HEK293T (cell line): Measurements from ENCODE around the gene NHS.

Experiments
- CTCF ChIA-PET: fragments of 350-600 bp; formaldehyde crosslinking; extraction: SDS; loops from one replicate; lab custom pipeline; 2021; ENCODE audit warnings: antibody characterized with exemption, inconsistent platforms; lab: Yijun Ruan, JAX
- POLR2A ChIA-PET: fragments of 350-600 bp; formaldehyde crosslinking; extraction: SDS; loops from one replicate; lab custom pipeline; 2020; ENCODE audit warnings: antibody characterized with exemption, inconsistent platforms; lab: Yijun Ruan, JAX
- DNase-seq: peaks from one replicate; pipeline ENCODE4 v3.0.0; 2012; ENCODE audit warnings: mixed read lengths; ENCODE audit errors: extremely low spot score
- ARNT ChIP-seq: fragments of 450-650 bp; IDR thresholded peaks from 2 replicates; pipeline ENCODE4 v1.6.1; 2017; ENCODE audit warnings: mild to moderate bottlenecking
- BHLHE40 ChIP-seq: fragments of 450-650 bp; IDR thresholded peaks from 2 replicates; pipeline ENCODE4 v1.6.1; 2016; ENCODE audit warnings: mild to moderate bottlenecking, moderate library complexity, borderline replicate concordance
- CTBP1 ChIP-seq: fragments of 450-650 bp; IDR thresholded peaks from 2 replicates; pipeline ENCODE4 v1.6.1; 2016; ENCODE audit warnings: borderline replicate concordance
- ELF4 ChIP-seq: fragments of 450-650 bp; IDR thresholded peaks from 2 replicates; pipeline ENCODE4 v1.6.1; 2017; ENCODE audit warnings: antibody characterized with exemption
- FOXA1 ChIP-seq: fragments of 450-650 bp; IDR thresholded peaks from 2 replicates; pipeline ENCODE4 v1.6.1; 2016; ENCODE audit warnings: mild to moderate bottlenecking
- FOXK2 ChIP-seq: fragments of 450-650 bp; IDR thresholded peaks from 2 replicates; pipeline ENCODE4 v1.6.1; 2016; ENCODE audit warnings: mild to moderate bottlenecking
- FOXM1 ChIP-seq: fragments of 450-650 bp; IDR thresholded peaks from 2 replicates; pipeline ENCODE4 v1.6.1; 2017; ENCODE audit warnings: mild to moderate bottlenecking, borderline replicate concordance
- HDGF ChIP-seq: fragments of 450-650 bp; IDR thresholded peaks from 2 replicates; pipeline ENCODE4 v1.6.1; 2017; ENCODE audit warnings: antibody characterized with exemption, borderline replicate concordance
- L3MBTL2 ChIP-seq: fragments of 450-650 bp; conservative IDR thresholded peaks from 2 replicates; pipeline ENCODE4 v1.6.1; 2016; ENCODE audit warnings: mild to moderate bottlenecking
- LEF1 ChIP-seq: fragments of 450-650 bp; IDR thresholded peaks from 2 replicates; pipeline ENCODE4 v1.6.1; 2017; ENCODE audit warnings: mild to moderate bottlenecking, borderline replicate concordance
- NFRKB ChIP-seq: fragments of 450-650 bp; IDR thresholded peaks from 2 replicates; pipeline ENCODE4 v1.6.1; 2016; ENCODE audit warnings: mild to moderate bottlenecking, moderate library complexity
- PKNOX1 ChIP-seq: fragments of 450-650 bp; IDR thresholded peaks from 2 replicates; pipeline ENCODE4 v1.6.1; 2016
- SP1 ChIP-seq: fragments of 450-650 bp; IDR thresholded peaks from 2 replicates; pipeline ENCODE4 v1.6.1; 2017
- SUZ12 ChIP-seq: fragments of 450-650 bp; IDR thresholded peaks from 2 replicates; pipeline ENCODE4 v1.6.1; 2016; ENCODE audit warnings: mild to moderate bottlenecking
- TARDBP ChIP-seq: fragments of 450-650 bp; IDR thresholded peaks from 2 replicates; pipeline ENCODE4 v1.6.1; 2016
- ZNF384 ChIP-seq: fragments of 450-650 bp; IDR thresholded peaks from 2 replicates; pipeline ENCODE4 v1.6.1; 2016

The NHS gene

GRCh38 chrX:17748684-17749083, 373.7 kb downstream of the NHS start:
- ChIA-PET POLR2A (no interaction called here), CTCF (no interaction called here)
- no peak for TF ChIP-seq HDGF
- TF ChIP-seq BHLHE40, result no peak
- no peak for TF ChIP-seq FOXM1
- TF ChIP-seq CTBP1, result no peak
- no peak for TF ChIP-seq FOXA1
- no peak for TF ChIP-seq ARNT
- no peak for TF ChIP-seq TARDBP
- no peak for TF ChIP-seq SUZ12
- no peak for TF ChIP-seq NFRKB
- TF ChIP-seq FOXK2, result no peak
- no peak for TF ChIP-seq PKNOX1
- TF ChIP-seq ELF4, result no peak
- no peak for TF ChIP-seq SP1
- no peak for TF ChIP-seq LEF1
- DNase-seq, result no peak

GRCh38 chrX:17750436-17750835, 375.4 kb downstream of the NHS start:
- TF ChIP-seq ELF4 (no peak), SP1 (no peak), TARDBP (no peak), CTBP1 (no peak), FOXA1 (no peak), ARNT (no peak), BHLHE40 (no peak), SUZ12 (no peak), NFRKB (no peak)
- no peak for DNase-seq
- CTCF ChIA-PET, result no interaction called here
- POLR2A ChIA-PET, result no interaction called here

DNA sequence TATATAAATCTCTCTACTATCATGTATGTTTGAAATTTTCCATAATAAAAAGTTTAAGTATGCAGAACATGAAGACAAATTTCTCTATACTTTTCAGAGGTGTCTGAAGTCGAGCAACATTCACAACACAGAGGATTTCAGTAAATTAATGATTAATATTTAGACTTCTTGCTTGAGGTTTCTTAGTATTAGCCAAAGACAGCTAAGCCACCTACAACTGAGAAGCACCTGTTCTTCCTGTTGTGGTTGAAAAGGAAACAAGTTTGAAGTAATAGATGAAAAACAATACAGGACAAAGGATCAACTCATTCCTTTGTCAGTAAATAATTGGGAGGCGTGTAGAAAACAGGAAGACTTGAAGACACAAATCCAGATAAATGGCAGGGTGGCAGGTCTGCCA, 383.4 kb downstream of the NHS start:
- TF ChIP-seq L3MBTL2, result no peak
- TF ChIP-seq SUZ12, result no peak
- no peak for TF ChIP-seq ELF4
- TF ChIP-seq CTBP1, result no peak
- no peak for TF ChIP-seq TARDBP
- TF ChIP-seq FOXK2, result no peak
- no peak for TF ChIP-seq PKNOX1
- no peak for TF ChIP-seq SP1
- TF ChIP-seq FOXA1, result no peak
- TF ChIP-seq HDGF, result no peak
- TF ChIP-seq BHLHE40, result no peak
- no peak for TF ChIP-seq LEF1
- TF ChIP-seq ARNT, result no peak
- TF ChIP-seq ZNF384, result no peak
- CTCF ChIA-PET, result no interaction called here
- DNase-seq, result no peak
- POLR2A ChIA-PET, result interaction anchor here (0.6 kb wide), 1 partner anchor 79 kb away, joined by 4 read pairs; no protein-coding TSS in a partner anchor

DNA sequence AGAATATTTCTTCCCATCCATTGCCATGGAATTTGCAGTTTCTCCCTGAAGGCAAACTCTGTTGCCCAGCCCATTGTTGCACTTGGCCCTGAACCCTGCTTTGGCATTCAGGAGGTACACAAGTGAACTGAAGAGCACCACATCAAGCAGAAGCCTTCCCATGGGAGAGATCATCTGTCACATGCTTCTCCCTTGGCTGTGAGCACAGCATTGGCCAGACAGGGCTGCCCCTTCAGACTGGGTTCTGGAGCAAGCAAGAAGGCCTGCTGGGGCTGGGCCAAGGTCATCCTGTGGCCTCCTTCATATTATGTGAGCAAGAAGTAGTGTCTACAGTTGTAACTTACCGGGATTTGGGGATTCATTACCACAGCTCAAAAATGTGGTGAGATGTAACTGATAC, 385.0 kb downstream of the NHS start:
- ChIA-PET POLR2A (no interaction called here), CTCF (no interaction called here)
- no peak for TF ChIP-seq HDGF
- no peak for TF ChIP-seq L3MBTL2
- TF ChIP-seq SUZ12, result no peak
- TF ChIP-seq ELF4, result no peak
- TF ChIP-seq FOXK2, result no peak
- no peak for TF ChIP-seq LEF1
- no peak for TF ChIP-seq ZNF384
- TF ChIP-seq FOXA1, result no peak
- TF ChIP-seq BHLHE40, result no peak
- TF ChIP-seq NFRKB, result no peak
- no peak for TF ChIP-seq SP1
- no peak for TF ChIP-seq FOXM1
- no peak for TF ChIP-seq CTBP1
- no peak for TF ChIP-seq TARDBP
- no peak for TF ChIP-seq ARNT
- TF ChIP-seq PKNOX1, result no peak
- no peak for DNase-seq

- TF ChIP-seq TARDBP, result no peak
- TF ChIP-seq ARNT, result no peak
- no peak for TF ChIP-seq PKNOX1
- TF ChIP-seq L3MBTL2, result no peak
- TF ChIP-seq HDGF, result no peak
- no peak for TF ChIP-seq FOXA1
- TF ChIP-seq ELF4, result no peak
- no peak for TF ChIP-seq SUZ12
- no peak for TF ChIP-seq NFRKB
- TF ChIP-seq FOXK2, result no peak
- no peak for TF ChIP-seq CTBP1
- TF ChIP-seq FOXM1, result no peak
- no peak for TF ChIP-seq LEF1
- TF ChIP-seq BHLHE40, result no peak
- no peak for TF ChIP-seq SP1
- ChIA-PET CTCF (no interaction called here), POLR2A (interaction anchor here (1.0 kb wide), 1 partner anchor 76 kb away, joined by 3 read pairs; no protein-coding TSS in a partner anchor)
- DNase-seq, result no peak
Observed at GRCh38 chrX:17767734-17768133, 392.7 kb downstream of the NHS start.
